ENCODE measurements around the gene CDK13. TPM values are rescaled to one million over a fixed set of nuclear protein-coding genes. Genes with fewer than 3 reads are reported as not detected.

Gene CDK13
- polyA plus RNA-seq (2011; rRNA removed), result 24.1 and 27.3 TPM in 2 replicates
- 30.5 and 38.2 TPM in 2 replicates for polyA minus RNA-seq (2011; rRNA and poly(A)+ RNA removed)

GRCh38 chr7:39949971-39950472 is at the start of gene CDK13:
CDK13 (plus strand) TSS chr7:39950256; CDS start chr7:39950642, 386 bp downstream.
- peak within 1 kb of the TSS; percentile 65 for H3K4me3 ChIP-seq (ENCODE audit: low read depth, low read length)
- no peaks in the 10 kb centered on the region for H3K27me3 ChIP-seq (ENCODE audit: control insufficient read depth, insufficient read depth, low read length)
- no peak for TF ChIP-seq CTCF (IDR thresholded peaks at IDR 0.05; ENCODE audit: insufficient read depth, low read depth, low read length)
- no peak for DNase-seq (ENCODE audit: low read depth)
- H3K36me3 ChIP-seq (ENCODE audit: control insufficient read depth, insufficient read depth, low read length), result no peaks in the 10 kb centered on the region
- ChIA-PET POLR2A (no interaction called here), CTCF (interaction anchor here (0.8 kb wide), 1 partner anchor 185 kb away, joined by 3 read pairs; the partner anchor contains the start of genes MPLKIP and SUGCT)

- Histone ChIP-seq H3K4me3 (ENCODE audit: low read depth, low read length) (no peak overlapping the region), H3K27me3 (ENCODE audit: control insufficient read depth, insufficient read depth, low read length) (0 out of 2 replicates have a peak, but pooled peaks cover 2% of the 10 kb centered on the region), H3K36me3 (ENCODE audit: control insufficient read depth, insufficient read depth, low read length) (no peaks in the 10 kb centered on the region)
- ChIA-PET POLR2A (no interaction called here), CTCF (interaction anchor here (0.6 to 1.5 kb wide), 2 partner anchors 10 to 91 kb away, joined by 4 read pairs; no protein-coding TSS in a partner anchor)
- peak; percentile 37 for DNase-seq (ENCODE audit: low read depth)
- no peak for TF ChIP-seq CTCF (IDR thresholded peaks at IDR 0.05; ENCODE audit: insufficient read depth, low read depth, low read length)
Observed at GRCh38 chr7:39904077-39904486, 46.0 kb upstream of the CDK13 start.

GRCh38 chr7:39908141-39908540 is 41.9 kb upstream of the CDK13 start:
- DNase-seq (ENCODE audit: low read depth), result no peak
- Histone ChIP-seq H3K4me3 (ENCODE audit: low read depth, low read length) (no peak overlapping the region), H3K36me3 (ENCODE audit: control insufficient read depth, insufficient read depth, low read length) (no peaks in the 10 kb centered on the region), H3K27me3 (ENCODE audit: control insufficient read depth, insufficient read depth, low read length) (no peaks in the 10 kb centered on the region)
- TF ChIP-seq CTCF (IDR thresholded peaks at IDR 0.05; ENCODE audit: insufficient read depth, low read depth, low read length), result no peak
- CTCF ChIA-PET, result no interaction called here
- POLR2A ChIA-PET, result no interaction called here

- Histone ChIP-seq H3K4me3 (ENCODE audit: low read depth, low read length) (no peak overlapping the region), H3K27me3 (ENCODE audit: control insufficient read depth, insufficient read depth, low read length) (no peaks in the 10 kb centered on the region), H3K36me3 (ENCODE audit: control insufficient read depth, insufficient read depth, low read length) (no peaks in the 10 kb centered on the region)
- CTCF ChIA-PET, result interaction anchor here (0.6 to 1.1 kb wide), 6 partner anchors 9 to 330 kb away, joined by 3 to 4 read pairs (median 3); no protein-coding TSS in a partner anchor
- POLR2A ChIA-PET, result no interaction called here
- TF ChIP-seq CTCF (IDR thresholded peaks at IDR 0.05; ENCODE audit: insufficient read depth, low read depth, low read length), result no peak
- DNase-seq (ENCODE audit: low read depth), result no peak
Observed at GRCh38 chr7:39908973-39909372, 41.1 kb upstream of the CDK13 start.

DNA sequence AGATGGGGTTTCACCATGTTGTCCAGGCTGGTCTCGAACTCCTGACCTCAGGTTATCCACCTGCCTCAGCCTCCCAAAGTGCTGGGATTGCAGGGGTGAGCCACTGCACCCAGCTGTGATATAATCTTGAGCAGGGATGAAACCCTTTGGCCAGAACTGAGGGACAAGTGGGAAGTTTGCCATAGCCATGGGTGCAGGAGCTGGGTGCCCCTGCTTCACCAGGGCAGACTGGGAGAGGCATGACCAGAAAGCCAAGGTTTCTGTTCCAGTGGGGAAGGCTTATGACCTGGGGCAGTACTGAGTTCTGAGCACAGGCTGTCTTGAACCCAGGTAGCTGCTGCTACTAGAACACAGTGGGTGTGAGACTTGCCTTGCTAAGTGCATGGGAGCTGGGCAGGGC is 40.5 kb upstream of the CDK13 start:
- no peaks in the 10 kb centered on the region for H3K27me3 ChIP-seq (ENCODE audit: control insufficient read depth, insufficient read depth, low read length)
- H3K36me3 ChIP-seq (ENCODE audit: control insufficient read depth, insufficient read depth, low read length), result no peaks in the 10 kb centered on the region
- ChIA-PET POLR2A (no interaction called here), CTCF (interaction anchor here (0.6 to 1.6 kb wide), 7 partner anchors 9 to 330 kb away, joined by 3 to 5 read pairs (median 3); no protein-coding TSS in a partner anchor)
- TF ChIP-seq CTCF (IDR thresholded peaks at IDR 0.05; ENCODE audit: insufficient read depth, low read depth, low read length), result no peak
- no peak for DNase-seq (ENCODE audit: low read depth)
- H3K4me3 ChIP-seq (ENCODE audit: low read depth, low read length), result no peak overlapping the region
